A673 (cell line): ENCODE measurements around the gene EMC7. TPM values are rescaled to one million over a fixed set of nuclear protein-coding genes. Genes with fewer than 3 reads are reported as not detected.
A peak's percentile ranks its signal among the peaks of the same experiment; 100 is the strongest.
"Not testable (repeated sequence)": the region's sequence is repeated elsewhere in the genome, so short reads cannot be mapped to it uniquely, and the experiment has no call there.

Experiments
- BruUV-seq: library from RNA; stranded (reverse); fragments of 400-500 nt; replicated peaks from 2 replicates; lab custom pipeline; 2021; lab: Mats Ljungman, UMichigan
- CTCF ChIA-PET: fragments of 300-600 bp; sonication (Branson Sonifier 250); formaldehyde crosslinking; loops from one replicate; lab custom pipeline; 2022; ENCODE audit warnings: antibody characterized with exemption; lab: Charles Lee
- POLR2A ChIA-PET: fragments of 300-600 bp; sonication (Branson Sonifier 250); formaldehyde crosslinking; loops from one replicate; lab custom pipeline; 2022; ENCODE audit warnings: antibody characterized with exemption; ENCODE audit not compliant: low non-redundant PET; lab: Charles Lee
- DNase-seq: peaks from one replicate; pipeline ENCODE4 v3.0.0-alpha.2; 2015; ENCODE audit warnings: low spot score
- H3K27ac ChIP-seq: fragments of 200-600 bp; sonication (generic); 2 replicates; pipeline ENCODE4 v1.5.1; 2016; ENCODE audit warnings: mixed run types, low read depth, mild to moderate bottlenecking, mixed read lengths, antibody characterized with exemption, low read length; ENCODE audit not compliant: poor library complexity, severe bottlenecking
- H3K27me3 ChIP-seq: fragments of 200-600 bp; sonication (generic); replicated peaks from 2 replicates; pipeline ENCODE4 v1.6.1; 2017; ENCODE audit warnings: mixed run types, low read depth, mild to moderate bottlenecking, mixed read lengths, antibody characterized with exemption, low read length; ENCODE audit not compliant: insufficient read depth, poor library complexity
- H3K36me3 ChIP-seq: fragments of 200-600 bp; sonication (generic); 2 replicates; pipeline ENCODE4 v1.6.1; 2016; ENCODE audit warnings: mixed run types, mild to moderate bottlenecking, mixed read lengths, antibody characterized with exemption, low read length; ENCODE audit not compliant: insufficient read depth, poor library complexity, severe bottlenecking
- H3K4me1 ChIP-seq: fragments of 200-600 bp; sonication (generic); 2 replicates; pipeline ENCODE4 v1.6.1; 2017; ENCODE audit warnings: mixed run types, mild to moderate bottlenecking, mixed read lengths, antibody characterized with exemption, low read length; ENCODE audit not compliant: insufficient read depth, poor library complexity, severe bottlenecking
- H3K4me3 ChIP-seq: fragments of 200-600 bp; sonication (generic); 2 replicates; pipeline ENCODE4 v1.5.1; 2016; ENCODE audit warnings: low read depth, mixed run types, mild to moderate bottlenecking, mixed read lengths, low read length; ENCODE audit not compliant: poor library complexity, severe bottlenecking
- H3K9me3 ChIP-seq: fragments of 200-600 bp; sonication (generic); 2 replicates; pipeline ENCODE4 v1.6.1; 2016; ENCODE audit warnings: mixed run types, low read depth, mild to moderate bottlenecking, mixed read lengths, antibody characterized with exemption, low read length; ENCODE audit not compliant: poor library complexity, severe bottlenecking
- EZH2 ChIP-seq: fragments of 200-600 bp; sonication (generic); IDR thresholded peaks from 2 replicates; pipeline ENCODE4 v1.6.1; 2017; ENCODE audit warnings: borderline replicate concordance, low read depth, mild to moderate bottlenecking, mixed read lengths, antibody characterized with exemption, low read length; ENCODE audit not compliant: poor library complexity, severe bottlenecking
- intact Hi-C: fragments of 100-400 bp; cut with micrococcal nuclease; formaldehyde crosslinking; loops from one replicate; pipeline ENCODE4 v1.10.0; 2022; ENCODE audit not compliant: unreplicated experiment
- total RNA-seq: library from RNA; stranded (reverse); gene quantifications from 2 replicates; pipeline ENCODE4 v1.2.3, GENCODE V29; 2021
- TF ChIP-seq, protein P1 (sequence below): fragments of 300-800, 200-600 bp; sonication (generic); conservative IDR thresholded peaks from 2 replicates; pipeline ENCODE4 v1.5.1; 2017; ENCODE audit warnings: low read depth, mild to moderate bottlenecking, antibody characterized with exemption, low read length, moderate library complexity, mixed read lengths

The EMC7 gene
- total RNA-seq, 1 experiment from 2014 or later = 81.2 TPM

DNA sequence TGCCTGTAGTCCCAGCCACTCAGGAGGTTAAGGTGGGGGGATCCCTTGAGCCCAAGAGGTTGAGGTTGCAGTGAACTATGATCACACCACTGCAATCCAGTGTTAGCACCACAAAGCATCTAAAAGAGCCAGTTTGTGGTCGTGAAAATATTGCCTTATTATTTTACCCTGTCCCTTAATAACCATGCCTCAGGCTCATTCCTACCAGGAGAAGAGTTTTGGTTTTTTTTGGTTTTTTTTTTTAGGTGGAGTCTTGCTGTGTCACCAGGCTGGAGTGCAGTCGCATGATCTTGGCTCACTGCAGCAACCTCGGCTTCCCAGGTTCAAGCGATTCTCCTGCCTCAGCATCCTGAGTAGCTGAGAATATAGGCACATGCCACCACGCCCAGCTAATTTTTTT lies 44.8 kb downstream of the EMC7 start:
- ChIA-PET POLR2A (no interaction called here), CTCF (no interaction called here)
- Histone ChIP-seq H3K27me3 (no peaks in the 10 kb centered on the region), H3K9me3 (no peaks in the 10 kb centered on the region), H3K4me3 (no peak overlapping the region), H3K36me3 (no peaks in the 10 kb centered on the region), H3K4me1 (no peaks in the 10 kb centered on the region), H3K27ac (no peak overlapping the region)
- DNase-seq = no peak
- BruUV-seq = no TSS peak
- intact Hi-C loops = no loop called here
- TF ChIP-seq EZH2 = no peak
- TF ChIP-seq, protein P1, sequence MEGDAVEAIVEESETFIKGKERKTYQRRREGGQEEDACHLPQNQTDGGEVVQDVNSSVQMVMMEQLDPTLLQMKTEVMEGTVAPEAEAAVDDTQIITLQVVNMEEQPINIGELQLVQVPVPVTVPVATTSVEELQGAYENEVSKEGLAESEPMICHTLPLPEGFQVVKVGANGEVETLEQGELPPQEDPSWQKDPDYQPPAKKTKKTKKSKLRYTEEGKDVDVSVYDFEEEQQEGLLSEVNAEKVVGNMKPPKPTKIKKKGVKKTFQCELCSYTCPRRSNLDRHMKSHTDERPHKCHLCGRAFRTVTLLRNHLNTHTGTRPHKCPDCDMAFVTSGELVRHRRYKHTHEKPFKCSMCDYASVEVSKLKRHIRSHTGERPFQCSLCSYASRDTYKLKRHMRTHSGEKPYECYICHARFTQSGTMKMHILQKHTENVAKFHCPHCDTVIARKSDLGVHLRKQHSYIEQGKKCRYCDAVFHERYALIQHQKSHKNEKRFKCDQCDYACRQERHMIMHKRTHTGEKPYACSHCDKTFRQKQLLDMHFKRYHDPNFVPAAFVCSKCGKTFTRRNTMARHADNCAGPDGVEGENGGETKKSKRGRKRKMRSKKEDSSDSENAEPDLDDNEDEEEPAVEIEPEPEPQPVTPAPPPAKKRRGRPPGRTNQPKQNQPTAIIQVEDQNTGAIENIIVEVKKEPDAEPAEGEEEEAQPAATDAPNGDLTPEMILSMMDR = no peak

DNA sequence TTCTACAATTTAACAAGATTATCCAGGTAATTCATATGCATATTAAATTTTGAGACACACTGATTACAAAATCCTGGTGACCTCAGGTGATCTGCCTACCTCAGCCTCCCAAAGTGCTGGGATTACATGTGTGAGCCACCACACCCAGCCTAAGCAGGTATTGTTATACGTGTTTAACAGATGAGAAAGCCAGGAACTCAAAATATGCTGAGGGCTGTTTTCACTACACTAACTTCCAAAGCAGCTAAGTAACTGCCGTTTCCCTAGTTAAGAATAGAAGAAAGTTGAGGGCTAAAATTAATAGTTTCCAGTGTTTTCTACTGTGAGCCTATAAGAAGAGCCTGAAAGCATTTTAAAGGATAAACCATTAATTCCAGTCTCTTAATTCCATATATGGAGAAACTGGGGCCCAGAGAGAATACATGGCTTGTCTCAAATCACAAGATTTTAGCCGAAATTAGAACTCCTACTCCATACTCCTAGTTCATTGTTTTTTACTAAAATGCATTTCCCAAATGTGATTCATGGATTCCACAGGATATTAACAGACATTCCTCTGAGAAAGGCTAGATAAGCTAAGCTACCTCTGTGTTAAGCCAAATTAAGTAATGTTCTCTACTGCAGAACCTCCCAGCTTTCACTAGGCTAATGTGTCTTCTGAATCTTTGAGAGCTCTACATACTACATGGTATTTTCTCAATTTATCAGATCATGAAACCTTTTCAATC lies 45.6 kb downstream of the EMC7 start:
- ChIA-PET CTCF (no interaction called here), POLR2A (no interaction called here)
- H3K4me3 ChIP-seq = no peak overlapping the region
- intact Hi-C loops = no loop called here
- peaks cover 5% of the 10 kb centered on the region for H3K9me3 ChIP-seq
- no peaks in the 10 kb centered on the region for H3K27me3 ChIP-seq
- BruUV-seq = no TSS peak
- TF ChIP-seq EZH2 = no peak
- H3K27ac ChIP-seq = no peak overlapping the region
- no peaks in the 10 kb centered on the region for H3K36me3 ChIP-seq
- DNase-seq = peak; percentile 6
- no peaks in the 10 kb centered on the region for H3K4me1 ChIP-seq

DNA sequence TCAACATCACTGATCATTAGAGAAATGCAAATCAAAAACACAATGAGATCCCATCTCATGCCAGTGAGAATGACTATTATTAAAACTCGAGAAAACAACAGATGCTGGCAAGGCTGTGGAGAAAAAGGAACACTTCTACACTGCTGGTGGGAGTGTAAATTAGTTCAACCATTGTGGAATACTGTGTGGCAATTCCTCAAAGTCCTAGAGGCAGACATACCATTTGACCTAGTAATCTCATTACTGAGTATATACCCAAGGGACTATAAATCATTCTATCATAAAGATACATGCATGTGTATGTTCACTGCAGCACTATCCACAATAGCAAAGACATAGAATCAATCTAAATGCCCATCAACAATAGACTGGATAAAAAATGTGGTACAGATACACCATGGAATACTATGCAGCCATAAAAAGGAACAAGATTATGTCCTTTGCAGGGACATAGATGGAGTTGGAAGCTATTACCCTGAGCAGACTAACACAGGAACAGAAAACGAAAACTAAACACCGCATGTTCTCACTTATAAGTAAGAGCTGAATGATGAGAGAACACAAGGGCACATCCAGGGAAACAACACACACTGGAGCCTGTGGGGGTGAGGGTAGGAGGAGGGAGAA lies 47.5 kb downstream of the EMC7 start:
- intact Hi-C loops = no loop called here
- Histone ChIP-seq H3K4me3 (no peak overlapping the region), H3K4me1 (no peaks in the 10 kb centered on the region), H3K36me3 (no peaks in the 10 kb centered on the region), H3K27ac (no peak overlapping the region), H3K27me3 (no peaks in the 10 kb centered on the region), H3K9me3 (peaks cover 9% of the 10 kb centered on the region)
- CTCF ChIA-PET = no interaction called here
- DNase-seq = no peak
- BruUV-seq = no TSS peak
- TF ChIP-seq, protein P1 = no peak
- POLR2A ChIA-PET = interaction anchor here (0.6 kb wide), 1 partner anchor 31 kb away, joined by 14 read pairs; no protein-coding TSS in a partner anchor

DNA sequence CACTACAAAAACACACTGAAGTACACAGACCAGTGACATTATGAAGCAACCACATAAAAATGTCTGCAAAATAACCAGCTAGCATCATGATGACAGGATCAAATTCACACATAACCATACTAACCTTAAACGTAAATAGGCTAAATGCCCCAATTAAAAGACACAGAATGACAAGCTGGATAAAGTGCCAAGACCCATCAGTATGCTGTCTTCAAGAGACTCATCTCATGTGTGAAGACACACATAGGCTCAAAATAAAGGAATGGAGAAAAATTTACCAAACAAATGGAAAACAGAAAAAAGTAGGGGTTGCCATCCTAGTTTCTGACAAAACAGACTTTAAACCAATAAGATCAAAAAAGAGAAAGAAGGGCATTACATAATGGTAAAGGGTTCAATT lies 51.3 kb downstream of the EMC7 start:
- H3K27ac ChIP-seq, H3K4me1 ChIP-seq, DNase-seq, CTCF ChIA-PET, BruUV-seq, H3K27me3 ChIP-seq, H3K4me3 ChIP-seq, H3K9me3 ChIP-seq, H3K36me3 ChIP-seq, intact Hi-C loops, POLR2A ChIA-PET: not testable (repeated sequence)
